Neural progenitor cell (in vitro differentiated cells): ENCODE results near the gene OR5F1.

Source experiments
- EZH2 ChIP-seq: fragments of 200-600 bp; sonication (generic); IDR thresholded peaks from 2 replicates; pipeline ENCODE4 v1.6.1; 2017; ENCODE audit warnings: antibody characterized with exemption, mild to moderate bottlenecking, moderate library complexity
- TF ChIP-seq, protein P1 (sequence below): fragments of 200-600 bp; sonication (generic); IDR thresholded peaks from 2 replicates; pipeline ENCODE4 v1.5.1; 2017; ENCODE audit warnings: antibody characterized with exemption, mild to moderate bottlenecking

DNA sequence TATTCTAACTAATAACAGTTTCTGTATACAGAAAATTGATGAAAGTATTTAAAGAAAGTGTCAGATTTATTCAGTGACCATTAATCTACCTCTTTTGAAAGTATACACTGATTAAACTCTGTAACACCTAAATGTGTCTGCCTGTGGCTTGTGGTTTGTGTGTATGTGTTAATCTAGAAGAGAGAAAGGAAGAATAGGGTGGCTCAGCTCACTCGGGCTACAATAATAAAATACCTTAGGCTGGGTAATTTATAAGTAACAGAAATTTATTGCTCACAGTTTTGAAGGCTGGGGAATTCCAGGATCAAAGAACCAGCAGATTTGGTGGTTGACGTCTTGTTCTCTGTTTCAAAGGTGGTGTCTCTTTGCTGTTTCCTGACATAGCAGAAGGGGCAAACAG, 19.4 kb upstream of the OR5F1 start:
- TF ChIP-seq, protein P1, sequence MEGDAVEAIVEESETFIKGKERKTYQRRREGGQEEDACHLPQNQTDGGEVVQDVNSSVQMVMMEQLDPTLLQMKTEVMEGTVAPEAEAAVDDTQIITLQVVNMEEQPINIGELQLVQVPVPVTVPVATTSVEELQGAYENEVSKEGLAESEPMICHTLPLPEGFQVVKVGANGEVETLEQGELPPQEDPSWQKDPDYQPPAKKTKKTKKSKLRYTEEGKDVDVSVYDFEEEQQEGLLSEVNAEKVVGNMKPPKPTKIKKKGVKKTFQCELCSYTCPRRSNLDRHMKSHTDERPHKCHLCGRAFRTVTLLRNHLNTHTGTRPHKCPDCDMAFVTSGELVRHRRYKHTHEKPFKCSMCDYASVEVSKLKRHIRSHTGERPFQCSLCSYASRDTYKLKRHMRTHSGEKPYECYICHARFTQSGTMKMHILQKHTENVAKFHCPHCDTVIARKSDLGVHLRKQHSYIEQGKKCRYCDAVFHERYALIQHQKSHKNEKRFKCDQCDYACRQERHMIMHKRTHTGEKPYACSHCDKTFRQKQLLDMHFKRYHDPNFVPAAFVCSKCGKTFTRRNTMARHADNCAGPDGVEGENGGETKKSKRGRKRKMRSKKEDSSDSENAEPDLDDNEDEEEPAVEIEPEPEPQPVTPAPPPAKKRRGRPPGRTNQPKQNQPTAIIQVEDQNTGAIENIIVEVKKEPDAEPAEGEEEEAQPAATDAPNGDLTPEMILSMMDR: no peak
- no peak for TF ChIP-seq EZH2
